Suprapubic skin (tissue), 3 donors: Measurements from ENCODE around the gene CCDC175.

Experiments
- EP300 ChIP-seq: sonication (generic); formaldehyde crosslinking; IDR thresholded peaks from one replicate; pipeline ENCODE4 v1.6.1; 2017; ENCODE audit warnings: antibody characterized with exemption
- TF ChIP-seq, protein P1 (sequence below), 2 donors: fragments of 200-600 bp in 1 of 2; fragments of 450-650 bp in 1 of 2; sonication (generic) in 1 of 2; IDR thresholded peaks; one replicate each; pipeline ENCODE4 v1.5.1; 2016 to 2019; ENCODE audit warnings: antibody characterized with exemption in 2 of 2, mild to moderate bottlenecking in 1 of 2, moderate library complexity in 1 of 2

DNA sequence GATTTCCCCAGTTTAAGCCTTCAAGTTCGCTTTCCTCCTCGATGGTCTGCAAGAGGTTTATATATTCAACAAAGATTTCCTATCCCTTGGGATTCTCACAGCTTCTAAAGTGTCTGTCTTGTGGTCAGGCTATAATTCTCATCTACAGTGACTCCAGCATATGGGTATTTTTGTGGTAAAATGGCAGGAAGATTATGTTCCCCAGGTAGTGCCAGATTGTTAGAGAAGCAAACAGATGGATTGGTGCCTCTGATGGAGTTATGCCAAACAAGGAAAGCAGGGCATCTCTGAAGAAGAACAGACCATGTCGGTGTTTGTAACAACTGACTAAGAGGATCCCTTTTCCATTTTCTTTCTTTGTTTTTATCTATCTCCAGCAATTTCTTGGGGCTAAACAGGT, 5.5 kb upstream of the CCDC175 start:
- TF ChIP-seq, protein P1, sequence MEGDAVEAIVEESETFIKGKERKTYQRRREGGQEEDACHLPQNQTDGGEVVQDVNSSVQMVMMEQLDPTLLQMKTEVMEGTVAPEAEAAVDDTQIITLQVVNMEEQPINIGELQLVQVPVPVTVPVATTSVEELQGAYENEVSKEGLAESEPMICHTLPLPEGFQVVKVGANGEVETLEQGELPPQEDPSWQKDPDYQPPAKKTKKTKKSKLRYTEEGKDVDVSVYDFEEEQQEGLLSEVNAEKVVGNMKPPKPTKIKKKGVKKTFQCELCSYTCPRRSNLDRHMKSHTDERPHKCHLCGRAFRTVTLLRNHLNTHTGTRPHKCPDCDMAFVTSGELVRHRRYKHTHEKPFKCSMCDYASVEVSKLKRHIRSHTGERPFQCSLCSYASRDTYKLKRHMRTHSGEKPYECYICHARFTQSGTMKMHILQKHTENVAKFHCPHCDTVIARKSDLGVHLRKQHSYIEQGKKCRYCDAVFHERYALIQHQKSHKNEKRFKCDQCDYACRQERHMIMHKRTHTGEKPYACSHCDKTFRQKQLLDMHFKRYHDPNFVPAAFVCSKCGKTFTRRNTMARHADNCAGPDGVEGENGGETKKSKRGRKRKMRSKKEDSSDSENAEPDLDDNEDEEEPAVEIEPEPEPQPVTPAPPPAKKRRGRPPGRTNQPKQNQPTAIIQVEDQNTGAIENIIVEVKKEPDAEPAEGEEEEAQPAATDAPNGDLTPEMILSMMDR (IDR thresholded peaks at IDR 0.05), result no peak
- no peak for TF ChIP-seq EP300
